Stimulated activated CD4-positive, alpha-beta T cell treated with anti-CD3 and anti-CD28 coated beads, Interleukin-4, amount 100 ng/mL, for 1 hour (primary cell): ENCODE data around the gene DHRS9.
"Not testable (repeated sequence)": the region's sequence is repeated elsewhere in the genome, so short reads cannot be mapped to it uniquely, and the experiment has no call there.

ENCODE experiments used
- DNase-seq: peaks from one replicate; pipeline ENCODE4 v3.0.0-alpha.2; 2020

DHRS9 gene

GRCh38 chr2:169069341-169069740 lies at the start of gene DHRS9:
DHRS9 (plus strand) TSS chr2:169069563; CDS start chr2:169081582, 12,019 bp downstream.
- DNase-seq = no peak

GRCh38 chr2:169023161-169023560 lies 46.2 kb upstream of the DHRS9 start:
- no peak for DNase-seq

GRCh38 chr2:169026056-169026455 lies 43.3 kb upstream of the DHRS9 start:
- no peak for DNase-seq

- no peak for DNase-seq
Observed at GRCh38 chr2:169027234-169027633, 42.1 kb upstream of the DHRS9 start.

- no peak for DNase-seq
Observed at GRCh38 chr2:169029341-169029740, 40.0 kb upstream of the DHRS9 start.

GRCh38 chr2:169031202-169031601 lies 38.2 kb upstream of the DHRS9 start, which contains the start of gene ABCB11:
ABCB11 (minus strand) TSS chr2:169031324; CDS start chr2:169018125, 13,199 bp downstream.
- no peak for DNase-seq

GRCh38 chr2:169034256-169034655 lies 35.1 kb upstream of the DHRS9 start:
- DNase-seq = no peak

GRCh38 chr2:169034984-169035544 lies 34.3 kb upstream of the DHRS9 start:
- DNase-seq = no peak

- no peak for DNase-seq
Observed at GRCh38 chr2:169035887-169036286, 33.5 kb upstream of the DHRS9 start.

GRCh38 chr2:169036736-169037440 lies 32.5 kb upstream of the DHRS9 start:
- no peak for DNase-seq

- DNase-seq = no peak
Observed at GRCh38 chr2:169038338-169038757, 31.0 kb upstream of the DHRS9 start.

- no peak for DNase-seq
Observed at GRCh38 chr2:169039702-169040101, 29.7 kb upstream of the DHRS9 start.

- no peak for DNase-seq
Observed at GRCh38 chr2:169041594-169041993, 27.8 kb upstream of the DHRS9 start.

- DNase-seq = no peak
Observed at GRCh38 chr2:169042856-169043255, 26.5 kb upstream of the DHRS9 start.

- no peak for DNase-seq
Observed at GRCh38 chr2:169046440-169047151, 22.8 kb upstream of the DHRS9 start.

- no peak for DNase-seq
Observed at GRCh38 chr2:169047256-169048250, 21.8 kb upstream of the DHRS9 start.

- DNase-seq = no peak
Observed at GRCh38 chr2:169049142-169049541, 20.2 kb upstream of the DHRS9 start.

- DNase-seq = no peak
Observed at GRCh38 chr2:169050476-169051240, 18.7 kb upstream of the DHRS9 start.

GRCh38 chr2:169054575-169054974 lies 14.8 kb upstream of the DHRS9 start:
- not testable (repeated sequence) for DNase-seq

- DNase-seq = not testable (repeated sequence)
Observed at GRCh38 chr2:169064199-169064598, 5.2 kb upstream of the DHRS9 start.

- no peak for DNase-seq
Observed at GRCh38 chr2:169065422-169065821, 3.9 kb upstream of the DHRS9 start.
